LNCaP clone FGC (cell line): ENCODE results near the gene OR2AJ1.

Experiments used
- DNase-seq: peaks from one replicate; pipeline ENCODE4 v3.0.0-alpha.2; 2011; ENCODE audit warnings: low read depth
- H3K4me3 ChIP-seq: 2 replicates; pipeline ENCODE4 v1.5.1; 2011; ENCODE audit warnings: mild to moderate bottlenecking, low read depth, low read length, control low read depth
- TF ChIP-seq, protein P1 (sequence below): IDR thresholded peaks from 2 replicates; pipeline ENCODE4 v1.5.1; 2012; ENCODE audit warnings: mild to moderate bottlenecking; ENCODE audit not compliant: control insufficient read depth, insufficient read depth; ENCODE audit errors: extremely low read depth

OR2AJ1 gene

GRCh38 chr1:247953408-247953807 lies 28.7 kb downstream of the OR2AJ1 start:
- H3K4me3 ChIP-seq = no peak overlapping the region
- TF ChIP-seq, protein P1, sequence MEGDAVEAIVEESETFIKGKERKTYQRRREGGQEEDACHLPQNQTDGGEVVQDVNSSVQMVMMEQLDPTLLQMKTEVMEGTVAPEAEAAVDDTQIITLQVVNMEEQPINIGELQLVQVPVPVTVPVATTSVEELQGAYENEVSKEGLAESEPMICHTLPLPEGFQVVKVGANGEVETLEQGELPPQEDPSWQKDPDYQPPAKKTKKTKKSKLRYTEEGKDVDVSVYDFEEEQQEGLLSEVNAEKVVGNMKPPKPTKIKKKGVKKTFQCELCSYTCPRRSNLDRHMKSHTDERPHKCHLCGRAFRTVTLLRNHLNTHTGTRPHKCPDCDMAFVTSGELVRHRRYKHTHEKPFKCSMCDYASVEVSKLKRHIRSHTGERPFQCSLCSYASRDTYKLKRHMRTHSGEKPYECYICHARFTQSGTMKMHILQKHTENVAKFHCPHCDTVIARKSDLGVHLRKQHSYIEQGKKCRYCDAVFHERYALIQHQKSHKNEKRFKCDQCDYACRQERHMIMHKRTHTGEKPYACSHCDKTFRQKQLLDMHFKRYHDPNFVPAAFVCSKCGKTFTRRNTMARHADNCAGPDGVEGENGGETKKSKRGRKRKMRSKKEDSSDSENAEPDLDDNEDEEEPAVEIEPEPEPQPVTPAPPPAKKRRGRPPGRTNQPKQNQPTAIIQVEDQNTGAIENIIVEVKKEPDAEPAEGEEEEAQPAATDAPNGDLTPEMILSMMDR = no peak
- no peak for DNase-seq

DNA sequence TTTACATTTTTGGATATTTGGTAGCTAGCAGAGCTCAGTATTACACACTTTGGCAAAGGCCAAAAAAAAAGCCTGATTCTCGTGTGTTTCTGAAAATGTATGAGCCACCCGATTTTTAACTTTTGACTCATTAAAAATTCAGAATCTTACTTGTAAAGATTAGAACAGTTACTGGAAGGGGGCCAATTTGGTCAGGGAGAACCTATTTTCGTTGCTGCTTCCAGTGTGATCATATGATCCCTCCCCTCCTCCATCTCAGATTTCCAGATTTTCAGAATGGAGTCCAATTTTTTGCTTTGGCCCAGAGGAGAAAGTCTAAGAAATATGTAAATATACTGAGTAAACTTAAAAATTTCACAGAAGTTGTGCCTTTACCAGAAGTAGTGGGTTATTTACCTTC lies 37.1 kb downstream of the OR2AJ1 start:
- TF ChIP-seq, protein P1 = no peak
- DNase-seq = no peak
- H3K4me3 ChIP-seq = no peak overlapping the region

DNA sequence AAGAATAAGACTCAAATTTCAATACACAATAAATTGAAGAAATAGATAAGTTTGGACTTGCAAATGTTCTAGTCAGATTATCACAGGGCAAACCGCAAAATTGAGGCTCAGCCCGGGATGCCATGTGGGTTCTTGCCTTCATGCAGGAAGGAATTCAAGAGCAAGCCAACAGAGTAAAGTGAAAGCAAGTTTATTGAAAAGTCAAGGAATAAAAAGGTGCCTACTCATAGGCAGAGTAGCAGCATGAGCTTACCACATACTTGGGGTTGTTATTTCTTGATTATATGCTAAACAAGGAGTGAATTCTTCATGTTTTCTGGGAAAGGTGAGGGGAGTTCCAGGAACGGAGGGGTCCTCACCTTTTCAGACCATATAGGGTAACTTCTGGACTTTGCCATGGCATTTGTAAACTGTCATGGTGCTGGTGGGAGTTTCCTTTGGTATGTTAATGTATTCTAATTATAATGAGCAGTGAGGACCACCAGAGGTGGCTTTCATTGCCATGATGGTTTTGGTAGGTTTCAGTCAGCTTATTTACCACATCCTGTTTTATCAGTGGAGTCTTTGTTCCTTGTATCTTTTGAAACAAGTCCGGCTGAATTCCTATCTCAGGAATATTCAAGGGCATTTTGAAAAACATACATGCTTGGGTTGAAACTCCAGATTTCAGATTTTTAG lies 38.4 kb downstream of the OR2AJ1 start:
- no peak overlapping the region for H3K4me3 ChIP-seq
- TF ChIP-seq, protein P1 = no peak
- no peak for DNase-seq

DNA sequence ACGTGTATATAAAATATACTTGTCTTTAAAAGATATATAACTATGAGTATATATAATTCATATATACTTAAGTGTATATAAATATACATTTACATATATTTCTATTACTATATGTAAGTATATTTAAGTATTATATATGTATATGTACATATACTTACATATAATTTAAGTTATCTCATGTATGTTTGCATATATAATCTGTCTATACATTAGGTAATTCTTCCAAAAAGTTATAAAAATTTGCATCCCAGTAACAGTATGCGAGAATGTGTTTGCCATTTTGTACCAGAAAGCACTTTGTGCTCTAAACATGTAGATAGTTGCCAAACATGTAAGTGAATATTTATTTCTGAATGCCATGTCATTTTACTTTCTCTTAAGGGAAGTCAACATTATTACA lies 40.2 kb downstream of the OR2AJ1 start, which contains the start of gene OR2AK2:
TSS of gene OR2AK2 (plus strand) at position 301 of the 400 bp plus-strand sequence. CDS start 144 bp downstream, outside the sequence.
- no peak for DNase-seq
- TF ChIP-seq, protein P1 = no peak

GRCh38 chr1:247966532-247967204 lies 42.0 kb downstream of the OR2AJ1 start:
- no peak for DNase-seq
- H3K4me3 ChIP-seq = no peak overlapping the region
- TF ChIP-seq, protein P1 = no peak

More for the DNA sequence above, 40.2 kb downstream of the OR2AJ1 start, which contains the start of gene OR2AK2:
- H3K4me3 ChIP-seq = no peak within 1 kb of the TSS
